Fibroblast of skin of right quadriceps (primary cell): ENCODE measurements around the gene F8.
A peak's percentile ranks its signal among the peaks of the same experiment; 100 is the strongest.

Experiments used
- DNase-seq: peaks from one replicate; pipeline ENCODE4 v3.0.0-alpha.2; 2013

F8 gene

DNA sequence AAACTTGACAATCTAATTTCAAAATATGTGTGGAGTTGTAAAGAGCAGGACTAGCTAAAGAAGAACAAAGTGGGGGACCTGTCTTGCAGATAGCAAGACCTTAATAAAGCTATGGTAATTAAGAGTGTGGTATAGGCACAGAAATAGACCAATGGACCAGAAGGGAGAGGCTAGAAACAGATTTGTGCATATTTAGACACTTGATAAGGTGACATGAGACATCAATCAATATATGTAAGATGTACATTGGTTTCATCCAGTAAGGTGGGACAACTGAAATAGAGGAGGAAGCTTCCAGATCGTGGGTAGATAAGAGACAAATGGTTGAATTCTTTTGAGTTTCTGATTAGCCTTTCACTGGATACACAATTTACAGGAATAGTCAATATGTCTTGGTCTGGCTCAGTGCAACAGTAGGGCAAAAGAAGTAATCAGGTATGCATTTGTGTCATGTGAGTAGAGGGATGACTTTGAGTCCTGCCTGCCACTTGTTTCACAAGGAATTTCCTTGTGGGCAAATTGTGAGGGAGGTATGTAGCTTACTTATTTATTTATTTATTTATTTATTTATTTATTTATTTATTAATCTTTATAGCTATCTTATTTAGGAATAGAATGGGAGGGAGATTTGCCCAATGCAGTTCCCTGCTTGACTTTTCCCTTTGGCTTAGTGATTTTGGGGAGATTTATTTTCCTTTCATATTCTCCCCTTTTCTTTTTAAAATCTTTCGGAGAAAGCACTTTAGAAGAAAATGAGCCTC lies 210.0 kb downstream of the F8 start:
- no peak for DNase-seq

DNA sequence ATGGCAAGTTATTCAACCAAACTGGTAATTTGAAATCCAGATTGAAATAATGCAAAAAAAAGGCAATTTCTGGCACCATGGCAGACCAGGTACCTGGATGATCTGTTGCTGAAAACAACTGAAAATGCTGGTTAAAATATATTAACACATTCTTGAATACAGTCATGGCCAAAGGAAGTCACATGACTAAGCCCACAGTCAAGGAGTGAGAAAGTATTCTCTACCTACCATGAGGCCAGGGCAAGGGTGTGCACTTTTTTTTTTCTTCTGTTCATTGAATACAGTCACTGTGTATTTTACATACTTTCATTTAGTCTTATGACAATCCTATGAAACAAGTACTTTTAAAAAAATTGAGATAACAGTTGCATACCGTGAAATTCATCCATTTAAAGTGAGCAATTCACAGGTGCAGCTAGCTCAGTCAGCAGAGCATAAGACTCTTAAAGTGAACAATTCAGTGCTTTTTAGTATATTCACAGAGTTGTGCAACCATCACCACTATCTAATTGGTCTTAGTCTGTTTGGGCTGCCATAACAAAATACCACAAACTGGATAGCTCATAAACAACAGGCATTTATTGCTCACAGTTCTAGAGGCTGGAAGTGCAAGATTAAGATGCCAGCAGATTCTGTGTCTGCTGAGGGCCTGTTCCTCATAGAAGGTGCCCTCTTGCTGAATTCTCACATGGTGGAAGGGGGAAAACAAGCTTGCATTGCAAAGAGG lies 212.4 kb downstream of the F8 start:
- DNase-seq = no peak

DNA sequence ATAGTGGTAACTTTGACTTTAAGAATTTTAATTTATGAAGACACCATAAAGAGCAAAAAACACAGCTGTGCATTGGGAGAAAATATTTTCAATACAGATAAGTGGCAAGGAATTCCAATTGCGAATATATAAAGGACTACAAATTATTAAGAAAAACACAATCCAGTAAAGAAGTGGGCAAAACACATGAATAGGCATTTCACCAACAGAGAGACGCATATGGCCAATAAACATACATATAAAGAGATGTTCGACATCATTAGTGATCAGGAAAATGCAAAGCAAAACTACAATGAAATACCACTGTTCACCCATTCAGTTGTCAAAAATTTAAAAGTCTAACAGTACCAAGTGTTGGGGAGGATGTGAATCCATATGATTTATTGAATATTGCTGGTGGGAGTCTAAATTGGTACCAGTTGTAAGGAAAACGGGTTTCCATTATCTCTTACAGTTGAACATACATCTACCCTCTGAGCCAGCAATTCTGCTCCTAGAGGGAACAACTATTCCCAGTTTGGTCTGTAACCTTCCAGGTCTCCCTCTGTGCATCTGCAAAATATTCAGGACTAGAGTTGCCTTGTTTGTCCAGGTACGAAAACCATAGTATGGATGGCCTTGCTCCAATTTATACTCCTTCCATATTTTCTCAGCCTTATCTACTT lies 215.6 kb downstream of the F8 start:
- DNase-seq = no peak

DNA sequence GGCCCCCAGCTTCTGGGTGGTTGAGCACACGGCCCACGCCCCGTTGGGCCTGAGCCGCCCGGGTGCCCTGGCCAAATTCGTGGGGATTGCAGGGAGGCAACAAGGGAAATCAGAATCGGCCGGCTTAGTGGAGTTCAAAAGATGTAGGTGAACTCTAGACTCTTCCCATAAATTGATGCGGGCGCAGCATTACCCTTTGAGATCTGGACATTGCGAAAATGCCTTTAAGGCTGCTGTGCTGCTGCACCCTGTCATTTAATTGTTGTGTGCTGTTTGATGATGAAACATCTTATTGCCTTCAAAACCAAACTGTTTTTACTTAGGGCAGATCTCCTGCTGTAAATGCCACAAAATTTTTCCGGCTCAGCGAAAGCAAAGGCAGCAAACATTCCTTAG lies 216.8 kb downstream of the F8 start:
- peak; percentile 28 for DNase-seq

DNA sequence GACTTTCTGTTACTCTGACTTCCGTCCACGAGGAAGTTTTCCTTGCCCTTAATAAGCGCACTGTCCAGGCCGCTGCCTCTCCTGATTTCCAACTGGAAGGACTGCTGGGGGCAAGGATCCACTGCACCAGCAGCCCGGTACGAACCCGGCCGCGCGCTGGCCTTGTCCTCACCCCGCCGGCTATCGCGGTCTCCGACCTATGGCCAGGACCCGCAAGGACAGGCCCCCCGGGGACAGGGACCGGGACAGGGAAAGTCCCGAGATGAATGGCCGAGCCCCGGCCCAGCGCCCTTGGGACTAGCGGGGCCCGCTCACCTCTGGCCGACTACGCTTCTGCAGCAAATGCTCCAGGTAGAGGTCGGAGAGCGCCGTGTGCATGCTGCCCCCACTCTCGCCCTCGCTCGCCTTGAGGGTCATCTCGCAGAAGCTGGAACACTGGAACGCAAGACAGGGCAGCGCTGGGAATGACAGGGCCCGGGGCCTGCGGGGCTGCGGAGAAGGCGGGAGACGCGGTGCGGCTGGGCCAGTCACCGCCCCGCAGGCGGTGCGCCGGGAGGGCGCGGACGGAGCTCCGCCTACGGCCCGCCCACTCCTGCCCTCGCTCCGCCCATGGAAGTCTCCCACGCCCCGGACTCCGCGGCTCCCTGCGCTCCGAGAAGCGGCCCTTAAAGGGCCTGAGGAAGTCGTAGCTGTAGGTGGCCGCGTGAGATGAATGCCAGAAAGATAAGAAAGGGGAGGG lies 217.4 kb downstream of the F8 start, which contains the start of gene MPP1:
Gene MPP1, minus strand, starts transcription at position 529 of the 739 bp plus-strand sequence. Its CDS starts 112 bp downstream, at position 417.
- peak; percentile 55 for DNase-seq

DNA sequence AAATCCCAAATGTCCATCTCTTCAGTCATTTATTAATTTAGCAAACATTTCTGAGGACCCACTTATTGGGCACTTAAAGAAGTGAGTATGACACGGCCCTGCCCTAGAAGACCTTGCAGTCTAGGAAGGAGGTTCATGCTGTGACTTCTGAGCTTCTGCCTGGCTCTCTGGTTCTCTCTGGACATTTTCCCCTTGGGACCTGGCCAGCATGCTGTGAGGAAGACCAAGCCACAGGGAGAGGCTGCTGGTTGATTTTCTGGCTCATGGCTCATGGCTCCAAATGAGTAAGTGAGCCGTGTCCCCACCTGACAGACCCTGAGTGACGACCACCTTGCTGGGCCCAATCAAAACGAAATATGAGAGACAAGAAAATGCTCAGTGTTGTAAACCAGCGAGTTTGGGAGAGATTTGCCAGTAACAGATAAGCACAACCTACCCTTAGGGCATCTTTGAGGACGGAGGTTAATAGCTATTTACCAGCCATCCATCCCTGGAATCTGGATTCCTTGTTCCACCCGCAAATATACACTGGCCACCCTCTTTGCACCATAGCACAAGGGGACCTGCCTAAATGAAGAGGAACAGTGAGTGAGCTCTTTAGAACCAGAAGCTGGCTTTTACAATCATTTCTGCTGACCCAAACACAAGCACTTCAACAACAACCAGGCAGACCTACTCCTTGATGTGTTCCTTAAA lies 218.1 kb downstream of the F8 start:
- no peak for DNase-seq

DNA sequence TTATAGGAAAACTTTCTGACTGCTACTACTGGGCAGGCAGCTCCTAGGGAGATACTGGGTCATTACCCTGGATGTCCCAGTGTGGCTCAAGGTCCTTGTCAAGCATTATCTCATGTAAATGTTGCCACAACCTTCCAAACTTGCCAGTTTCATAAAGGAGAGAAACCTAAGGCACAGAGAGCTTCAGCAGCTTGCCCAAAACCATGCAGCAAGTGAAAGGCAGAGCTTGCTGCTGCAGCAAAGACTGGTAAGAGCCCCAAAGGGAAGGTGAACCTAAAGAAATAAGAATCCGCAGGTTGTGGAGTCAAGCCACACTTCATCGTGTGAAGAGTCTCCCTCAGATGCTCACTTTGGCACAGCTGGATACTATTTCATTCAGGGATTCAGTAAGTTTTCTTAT lies 219.6 kb downstream of the F8 start:
- DNase-seq = no peak

DNA sequence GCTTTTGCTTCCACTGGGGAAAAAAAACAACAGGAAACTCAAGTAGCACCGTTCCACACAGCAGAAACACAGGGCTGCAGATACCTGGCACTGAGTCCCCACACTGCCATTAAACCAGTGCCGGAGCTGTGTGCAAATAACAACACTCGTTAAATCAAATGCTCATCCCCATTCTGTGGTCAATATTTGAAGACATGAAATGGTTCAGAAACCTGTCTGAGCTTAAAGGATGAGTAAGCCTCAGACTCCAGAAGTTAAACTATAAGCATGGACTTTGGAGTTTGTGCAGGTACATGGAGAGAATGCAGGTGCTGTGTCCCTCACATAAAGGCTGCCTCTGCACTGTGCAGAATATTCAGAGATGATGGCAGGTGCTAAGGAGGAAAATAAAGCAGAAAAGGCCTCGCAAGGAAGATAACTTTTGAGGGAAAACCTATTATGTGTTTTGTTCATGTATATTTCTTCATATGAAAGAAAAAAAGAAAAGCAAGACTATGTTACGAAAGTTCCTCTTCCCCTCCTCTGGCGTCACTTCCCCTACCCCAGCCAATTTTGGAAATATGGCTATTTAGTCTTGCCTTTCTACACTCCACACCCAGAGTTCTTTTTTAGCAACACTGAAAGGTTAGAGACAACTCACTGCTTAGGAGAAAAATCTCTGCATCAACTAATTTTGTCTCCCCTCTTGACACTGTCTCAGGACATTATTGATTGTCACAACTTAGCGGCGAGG lies 221.9 kb downstream of the F8 start:
- no peak for DNase-seq

DNA sequence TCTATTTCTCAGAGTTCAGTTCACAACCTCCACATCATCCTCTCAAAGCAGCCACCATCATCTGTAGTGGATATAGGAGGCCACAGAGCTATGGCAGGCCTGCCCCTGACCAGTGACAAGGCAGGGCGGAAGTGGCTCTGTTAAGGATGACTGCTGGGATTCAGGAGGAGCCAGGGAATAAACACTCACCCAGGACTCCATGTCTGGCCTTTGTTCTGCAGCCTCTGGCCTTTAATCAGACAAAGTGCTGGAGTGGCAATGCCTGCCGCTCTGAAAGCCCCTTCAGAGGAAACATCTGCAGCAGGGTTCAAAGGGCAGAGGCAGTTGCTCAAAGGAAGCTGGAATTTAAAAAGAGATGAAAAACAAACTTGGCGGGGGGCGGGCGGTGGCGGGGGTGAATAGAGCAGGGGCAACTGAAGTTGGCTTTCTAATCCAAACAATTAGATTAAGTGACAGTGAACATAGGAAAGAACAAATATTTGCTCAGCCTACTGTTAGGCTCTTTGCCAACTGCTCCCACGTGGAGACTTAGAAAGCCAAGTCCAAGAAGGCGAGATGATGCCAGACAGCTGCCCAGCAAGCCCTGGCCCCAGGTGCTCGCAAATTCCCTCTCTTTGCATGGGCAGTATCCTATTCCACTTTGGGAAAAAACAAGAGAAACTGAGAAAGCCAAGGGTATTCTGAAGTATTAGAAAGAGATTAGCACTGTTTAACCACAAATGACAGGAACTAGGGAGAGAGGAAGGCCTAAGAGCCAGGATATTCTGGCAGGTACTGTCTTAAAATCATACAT lies 222.8 kb downstream of the F8 start:
- DNase-seq = no peak

DNA sequence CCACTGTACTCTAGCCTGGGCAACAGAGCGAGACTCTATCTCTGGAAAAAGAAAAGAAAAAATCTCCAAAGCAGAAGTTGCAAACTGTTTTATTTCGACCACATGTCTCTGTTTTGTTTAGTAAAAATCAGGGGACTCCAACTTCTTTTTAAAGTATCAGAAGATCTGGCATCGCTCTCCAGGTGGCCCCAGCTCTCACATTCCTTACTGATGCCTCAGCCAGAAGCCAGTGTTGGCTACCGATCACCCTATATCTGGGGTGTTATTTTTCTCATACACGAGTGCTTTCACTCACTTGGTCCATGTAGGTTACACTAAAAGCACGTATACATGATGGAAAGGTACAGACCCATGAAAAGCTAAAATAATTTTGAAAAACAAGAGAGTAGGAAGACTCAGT lies 225.5 kb downstream of the F8 start:
- no peak for DNase-seq

DNA sequence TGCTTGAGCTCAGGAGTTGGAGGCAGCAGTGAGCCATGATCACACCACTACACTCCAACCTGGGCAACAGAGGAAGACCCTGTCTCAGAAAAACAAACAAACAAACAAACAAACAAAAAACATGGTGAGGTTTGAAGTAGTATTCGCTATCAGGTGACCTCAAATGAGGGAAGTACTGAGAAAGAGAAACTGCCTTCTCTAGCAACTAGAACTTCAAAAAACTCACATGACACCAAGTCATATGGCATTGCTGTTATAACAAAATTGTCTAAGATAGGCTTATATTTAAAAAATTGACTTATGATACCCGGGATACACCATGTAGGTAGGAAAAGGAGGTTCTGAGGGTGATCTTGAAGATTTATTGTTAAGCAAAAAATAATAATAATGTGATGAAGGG lies 227.5 kb downstream of the F8 start:
- DNase-seq = no peak

DNA sequence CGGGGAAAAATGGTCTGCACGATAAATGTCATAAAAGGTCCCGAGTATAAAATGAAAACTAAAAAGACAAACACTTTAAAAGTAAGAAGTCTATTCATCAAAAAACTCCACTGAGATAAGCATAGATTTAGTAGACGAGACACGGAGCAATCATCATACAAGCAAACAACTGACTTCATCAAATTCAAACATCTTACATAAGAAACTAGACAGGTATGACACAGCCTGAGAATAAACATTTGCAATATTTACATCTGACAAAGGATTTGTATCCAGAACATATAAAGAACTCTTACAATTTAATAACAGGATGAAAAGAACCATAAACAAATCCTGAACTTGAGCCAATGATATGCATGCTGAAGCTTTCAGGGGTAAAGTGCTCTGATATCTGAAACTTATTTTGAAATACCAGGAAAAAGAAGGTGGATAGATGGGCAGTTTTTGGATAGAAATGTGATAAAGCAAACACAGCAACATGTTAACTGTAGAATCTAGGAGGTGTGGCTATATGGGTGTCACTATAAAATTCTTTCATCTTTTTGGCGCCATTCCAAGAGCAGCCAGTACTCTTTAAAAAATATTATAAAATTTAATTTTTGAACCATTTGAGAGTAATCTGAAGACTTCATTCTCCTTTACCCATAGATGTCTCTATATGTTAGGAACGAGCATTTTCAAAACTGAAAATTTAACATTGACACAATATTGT lies 229.3 kb downstream of the F8 start:
- no peak for DNase-seq

DNA sequence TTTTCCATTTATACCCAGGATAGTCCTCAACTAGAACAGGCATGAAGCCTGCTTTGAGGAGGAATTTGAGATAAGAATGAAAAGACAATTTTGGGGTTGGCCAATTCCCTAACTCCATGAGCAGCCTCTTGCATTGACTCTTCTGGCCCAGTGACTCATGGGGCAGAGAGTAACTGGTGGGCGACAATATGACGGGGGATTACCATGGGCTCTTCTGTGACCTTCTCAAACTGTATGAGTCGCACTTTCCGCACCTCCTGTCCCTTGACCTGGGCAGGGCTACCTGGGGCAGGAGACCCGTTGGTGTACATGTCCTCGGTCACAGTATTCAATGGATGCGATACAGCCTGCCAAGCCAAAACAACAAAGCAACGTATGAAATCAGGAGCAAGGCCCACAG lies 230.6 kb downstream of the F8 start:
- DNase-seq = no peak

DNA sequence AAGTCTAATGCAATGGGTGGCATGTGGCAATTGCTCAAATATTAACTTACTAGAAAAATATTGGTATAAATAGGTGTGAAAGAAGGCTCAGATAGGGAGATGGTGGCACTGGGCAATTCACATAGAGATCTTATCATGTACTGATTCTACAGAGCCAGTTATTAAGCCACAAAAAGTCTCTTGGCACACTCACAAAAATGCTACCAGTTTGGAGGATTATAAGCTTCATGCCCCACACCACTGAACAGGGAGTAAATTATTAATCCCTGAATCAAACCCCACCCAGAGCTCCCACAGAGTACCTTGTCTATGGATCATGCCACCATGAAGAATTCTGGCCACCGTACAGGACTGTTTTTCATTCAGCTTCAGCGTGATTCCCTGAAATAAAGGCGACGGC lies 231.1 kb downstream of the F8 start:
- DNase-seq = no peak
